Measurements from ENCODE around the gene STON1.

STON1 gene

GRCh38 chr2:48597492-48597891 is 67.5 kb downstream of the STON1 start:
- no peaks in the 10 kb centered on the region for H3K79me2 ChIP-seq (ENCODE audit: insufficient read depth, low read length)
- H3K27me3 ChIP-seq (ENCODE audit: insufficient read depth, low read length), result no peaks in the 10 kb centered on the region
- H3K9me3 ChIP-seq (ENCODE audit: low read length), result no peaks in the 10 kb centered on the region
- no peaks in the 10 kb centered on the region for H3K9me2 ChIP-seq (ENCODE audit: low read depth, low read length)
- no peak overlapping the region for H3K4me3 ChIP-seq (ENCODE audit: low read depth, low read length, poor library complexity, severe bottlenecking)
- H2AFZ ChIP-seq (ENCODE audit: low read length), result no peak overlapping the region
- H3K36me3 ChIP-seq (ENCODE audit: insufficient read depth, low read length), result no peaks in the 10 kb centered on the region
- H3F3A ChIP-seq (ENCODE audit: insufficient read depth, low read length), result no peaks in the 10 kb centered on the region
- no peaks in the 10 kb centered on the region for H4K20me1 ChIP-seq (ENCODE audit: insufficient read depth, low read length)
- H3K9ac ChIP-seq (ENCODE audit: low read length), result no peak overlapping the region
- no peak overlapping the region for H3K4me2 ChIP-seq (ENCODE audit: low read length)
- H3K27ac ChIP-seq (ENCODE audit: low read depth, low read length, poor library complexity, severe bottlenecking), result no peak overlapping the region
- TF ChIP-seq EZH2 (IDR thresholded peaks at IDR 0.05; ENCODE audit: borderline replicate concordance, low read length) (no peak), CTCF (IDR thresholded peaks at IDR 0.05; ENCODE audit: low read length) (no peak)
- H3K4me1 ChIP-seq (ENCODE audit: insufficient read depth, low read length, severe bottlenecking), result no peaks in the 10 kb centered on the region

GRCh38 chr2:48600204-48600813 is 70.4 kb downstream of the STON1 start:
- no peaks in the 10 kb centered on the region for H3K4me1 ChIP-seq (ENCODE audit: insufficient read depth, low read length, severe bottlenecking)
- H3K9me3 ChIP-seq (ENCODE audit: low read length), result no peaks in the 10 kb centered on the region
- no peaks in the 10 kb centered on the region for H3K27me3 ChIP-seq (ENCODE audit: insufficient read depth, low read length)
- no peaks in the 10 kb centered on the region for H3F3A ChIP-seq (ENCODE audit: insufficient read depth, low read length)
- no peaks in the 10 kb centered on the region for H4K20me1 ChIP-seq (ENCODE audit: insufficient read depth, low read length)
- H2AFZ ChIP-seq (ENCODE audit: low read length), result no peak overlapping the region
- no peak overlapping the region for H3K4me2 ChIP-seq (ENCODE audit: low read length)
- H3K36me3 ChIP-seq (ENCODE audit: insufficient read depth, low read length), result no peaks in the 10 kb centered on the region
- H3K4me3 ChIP-seq (ENCODE audit: low read depth, low read length, poor library complexity, severe bottlenecking), result no peak overlapping the region
- H3K79me2 ChIP-seq (ENCODE audit: insufficient read depth, low read length), result no peaks in the 10 kb centered on the region
- H3K9ac ChIP-seq (ENCODE audit: low read length), result no peak overlapping the region
- no peaks in the 10 kb centered on the region for H3K9me2 ChIP-seq (ENCODE audit: low read depth, low read length)
- H3K27ac ChIP-seq (ENCODE audit: low read depth, low read length, poor library complexity, severe bottlenecking), result no peak overlapping the region
- TF ChIP-seq EZH2 (IDR thresholded peaks at IDR 0.05; ENCODE audit: borderline replicate concordance, low read length), result no peak
- TF ChIP-seq CTCF (IDR thresholded peaks at IDR 0.05; ENCODE audit: low read length), result peak; percentile 71

DNA sequence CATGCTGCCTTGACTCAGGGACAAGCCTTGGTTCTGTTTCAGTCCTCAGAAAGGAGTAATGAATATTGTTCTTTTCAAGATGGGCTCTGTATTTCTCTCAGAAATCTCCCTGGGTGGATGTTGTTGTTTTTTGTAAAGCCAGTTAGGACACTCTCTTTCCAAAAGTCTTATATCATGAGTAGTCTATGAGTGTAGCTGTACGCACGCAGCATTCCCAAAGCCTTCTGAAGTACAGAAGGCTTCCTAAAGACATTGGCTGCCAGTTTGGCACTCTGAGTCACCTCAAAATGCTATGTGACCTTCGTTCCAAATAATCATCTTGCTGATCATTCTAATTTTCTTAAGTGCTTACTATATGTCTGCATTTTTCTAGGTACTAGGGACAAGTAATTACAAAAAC is 71.0 kb downstream of the STON1 start:
- Histone ChIP-seq H2AFZ (ENCODE audit: low read length) (no peak overlapping the region), H3K4me2 (ENCODE audit: low read length) (no peak overlapping the region), H3K9me2 (ENCODE audit: low read depth, low read length) (no peaks in the 10 kb centered on the region), H3K4me1 (ENCODE audit: insufficient read depth, low read length, severe bottlenecking) (no peaks in the 10 kb centered on the region), H3K79me2 (ENCODE audit: insufficient read depth, low read length) (no peaks in the 10 kb centered on the region), H3K27ac (ENCODE audit: low read depth, low read length, poor library complexity, severe bottlenecking) (no peak overlapping the region), H4K20me1 (ENCODE audit: insufficient read depth, low read length) (no peaks in the 10 kb centered on the region), H3K9ac (ENCODE audit: low read length) (no peak overlapping the region), H3F3A (ENCODE audit: insufficient read depth, low read length) (no peaks in the 10 kb centered on the region), H3K27me3 (ENCODE audit: insufficient read depth, low read length) (no peaks in the 10 kb centered on the region), H3K4me3 (ENCODE audit: low read depth, low read length, poor library complexity, severe bottlenecking) (no peak overlapping the region), H3K9me3 (ENCODE audit: low read length) (no peaks in the 10 kb centered on the region), H3K36me3 (ENCODE audit: insufficient read depth, low read length) (no peaks in the 10 kb centered on the region)
- no peak for TF ChIP-seq CTCF (IDR thresholded peaks at IDR 0.05; ENCODE audit: low read length)
- no peak for TF ChIP-seq EZH2 (IDR thresholded peaks at IDR 0.05; ENCODE audit: borderline replicate concordance, low read length)
